ENCODE results near the gene ACO2.

- TF ChIP-seq POLR2AphosphoS5 (IDR thresholded peaks at IDR 0.05; ENCODE audit: low read depth, low read length), result no peak
- TF ChIP-seq POLR2A (IDR thresholded peaks at IDR 0.05; ENCODE audit: low read depth, low read length), result no peak
- no peak for TF ChIP-seq TAF1 (IDR thresholded peaks at IDR 0.05; ENCODE audit: borderline replicate concordance, low read depth, low read length)
Observed at GRCh38 chr22:41501209-41501608, 32.3 kb downstream of the ACO2 start.

Data from GM12892 (cell line).